ENCODE measurements around the gene CTNNA2.

The CTNNA2 gene

DNA sequence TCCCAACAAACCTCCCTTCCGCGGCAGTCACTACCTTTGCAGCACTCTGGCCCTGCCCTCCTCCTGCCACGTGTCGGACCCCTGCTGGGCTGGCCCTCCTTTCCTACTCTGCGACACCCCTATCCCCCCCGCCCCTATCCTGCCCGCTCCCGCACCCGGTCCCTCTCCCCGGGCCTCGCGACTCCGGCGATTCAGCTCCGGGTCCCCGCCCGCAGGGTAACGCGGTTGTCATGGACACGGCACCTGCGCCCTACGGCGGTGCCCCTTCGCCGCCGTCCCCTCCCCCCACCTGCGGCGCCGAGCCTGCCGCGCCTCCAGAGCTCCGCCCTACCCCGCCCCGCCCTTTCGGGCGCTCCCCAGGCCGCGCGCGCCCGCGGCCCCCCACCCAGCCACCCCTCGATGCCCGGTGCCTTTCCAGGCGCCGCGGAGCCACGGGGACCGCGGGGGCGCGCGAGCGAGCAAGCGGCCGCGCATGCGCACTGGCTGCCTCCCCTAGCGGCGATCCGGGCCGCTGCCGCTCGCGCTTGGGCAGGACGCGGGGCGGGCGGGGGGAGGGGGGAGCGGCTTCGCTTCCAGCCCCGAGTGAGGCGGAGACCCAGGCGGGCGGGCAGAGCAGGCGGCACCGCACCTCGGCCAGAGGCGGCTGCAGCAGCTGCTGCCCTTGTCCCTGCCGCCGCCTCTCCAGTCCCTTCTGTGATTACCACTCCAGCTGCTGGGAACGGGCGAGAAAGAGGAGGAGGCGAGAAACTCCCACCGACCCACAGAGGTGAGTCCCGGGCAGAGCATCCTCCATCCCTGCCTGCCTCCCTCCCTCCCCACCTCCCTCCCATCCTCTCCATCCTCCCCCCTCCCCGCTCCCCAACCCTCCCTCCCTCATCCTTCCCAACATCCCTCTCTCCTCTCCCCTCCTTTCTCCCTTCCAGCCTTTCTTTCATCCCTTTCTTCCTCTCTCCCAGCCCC, at the start of gene CTNNA2:
TSS of gene CTNNA2 (plus strand) at position 610 of the 960 bp plus-strand sequence.
- peak; percentile 95 for DNase-seq

DNA sequence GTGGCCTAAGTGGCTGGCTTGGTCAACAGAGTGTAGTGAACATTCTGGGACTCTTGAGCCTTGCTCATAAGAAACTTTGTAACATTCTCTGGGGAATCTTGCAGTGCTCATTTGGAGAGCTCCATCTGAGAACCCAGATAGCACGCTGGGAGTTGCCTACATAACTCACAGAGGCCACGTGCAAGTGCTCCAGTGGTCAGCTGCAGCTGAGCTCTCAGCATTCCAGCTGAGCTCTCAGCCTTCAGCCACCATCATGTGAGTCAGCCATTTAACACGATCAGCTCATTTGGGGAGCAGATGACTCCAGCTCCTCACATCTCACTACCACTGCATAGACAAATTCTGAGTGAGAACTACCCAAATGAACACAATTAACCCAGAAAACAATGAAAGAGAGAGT, 25.5 kb upstream of the CTNNA2 start:
- no peak for DNase-seq

DNA sequence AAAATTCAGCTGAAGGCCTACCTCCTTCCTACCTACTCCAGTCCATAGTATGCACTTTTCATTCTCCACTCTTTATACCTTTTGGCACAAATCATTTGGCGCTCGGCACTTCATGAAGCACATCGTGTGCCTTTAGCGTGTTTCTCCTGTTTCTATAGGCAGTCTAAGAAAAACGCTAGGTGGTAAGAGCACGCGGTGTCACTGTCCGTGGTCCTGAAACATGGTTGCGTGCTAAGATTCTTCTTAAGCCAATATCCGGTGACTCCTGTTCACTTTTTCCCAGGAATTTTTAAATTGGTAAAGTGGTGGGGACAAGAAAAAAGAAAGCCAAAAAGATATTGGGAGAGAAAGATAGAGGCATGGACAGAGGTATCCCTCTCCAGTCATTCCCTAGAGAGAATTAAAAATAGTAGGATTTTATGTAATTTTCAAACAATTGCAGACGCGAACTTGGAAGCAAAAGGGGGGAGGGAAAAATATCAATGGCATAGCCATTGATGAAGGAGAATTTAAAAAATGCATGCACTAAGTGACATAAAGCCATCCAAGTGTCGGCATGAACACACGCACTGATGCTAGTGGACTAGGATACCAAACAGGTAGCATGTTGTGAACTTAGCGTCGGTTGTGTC, 1.4 kb upstream of the CTNNA2 start:
- no peak for DNase-seq

DNA sequence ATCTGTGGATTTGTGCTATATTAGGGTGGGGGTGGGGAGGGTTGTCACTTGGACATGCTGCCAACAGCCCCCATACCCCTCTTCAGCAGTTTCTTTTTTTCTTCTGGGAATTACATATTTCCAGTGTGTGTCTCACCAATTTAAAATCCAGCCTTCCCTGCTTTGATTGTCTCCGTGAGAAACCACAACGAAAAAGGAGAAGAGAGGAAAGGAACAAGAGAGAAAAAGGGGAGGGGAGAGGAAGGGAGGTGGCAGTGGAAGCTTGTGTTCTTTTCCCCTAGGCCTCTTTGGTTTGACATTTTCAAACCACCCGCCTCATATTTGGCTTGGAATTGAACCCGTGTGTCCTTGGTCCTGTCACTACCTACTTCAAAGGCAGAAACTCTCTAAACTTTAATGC, 860 bp downstream of the CTNNA2 start:
- DNase-seq: peak; percentile 45

DNA sequence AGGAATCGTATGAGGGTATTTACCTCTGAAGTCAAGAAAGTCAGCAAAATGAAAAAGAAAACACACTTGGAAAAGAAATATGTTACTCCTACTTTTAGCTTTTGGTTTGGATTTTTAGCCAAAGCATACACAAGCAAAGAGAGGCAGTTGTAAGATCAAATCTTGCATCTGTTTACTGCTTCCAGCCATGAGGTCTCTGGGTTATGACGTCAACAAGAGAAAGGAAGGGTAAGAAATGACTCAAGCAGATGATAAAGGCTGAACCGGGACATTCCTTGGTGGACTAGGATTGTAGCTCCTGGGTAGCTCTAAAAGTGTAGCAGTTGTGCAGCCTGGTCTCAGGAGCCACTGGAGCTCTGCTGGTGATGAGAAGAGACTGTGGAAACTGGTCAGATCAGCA, 16.8 kb downstream of the CTNNA2 start:
- DNase-seq: no peak

DNA sequence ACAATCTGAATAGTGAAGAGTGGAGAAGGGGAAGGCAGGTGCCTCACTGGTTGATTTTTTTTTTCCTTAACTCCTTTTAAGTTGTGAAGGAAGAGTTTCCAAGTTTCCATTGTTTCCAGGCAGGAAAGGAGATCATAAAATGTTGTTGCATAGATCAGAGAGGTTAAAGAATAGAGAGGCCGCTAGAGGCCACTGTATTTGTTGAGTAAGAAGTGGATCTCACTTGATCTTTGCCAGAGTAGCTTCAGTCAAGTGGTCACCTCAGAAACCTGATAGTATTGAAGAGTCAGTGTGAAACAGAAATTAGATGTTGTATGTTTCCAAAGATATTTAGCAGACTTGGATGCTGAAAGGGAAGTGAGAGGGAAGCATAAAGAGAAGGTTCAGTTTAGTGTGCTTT, 17.6 kb downstream of the CTNNA2 start:
- peak; percentile 76 for DNase-seq

DNA sequence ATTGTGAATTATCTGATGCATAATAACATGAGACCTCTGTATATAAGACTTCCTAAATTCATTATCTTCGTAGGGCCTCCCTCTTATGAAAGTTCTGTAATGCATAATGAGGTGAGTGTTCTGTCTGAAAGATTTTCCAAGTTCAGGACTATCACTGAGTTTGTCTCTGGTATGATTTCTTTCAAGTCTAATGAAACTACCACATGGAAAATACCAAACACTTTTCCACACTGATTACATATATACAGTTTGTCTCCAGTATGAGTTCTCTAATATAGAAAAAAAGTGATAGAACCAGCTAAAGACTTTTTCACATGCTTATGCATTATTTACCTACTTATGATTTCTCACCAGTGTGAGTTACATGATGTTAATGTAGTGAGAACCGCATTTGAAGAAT, 34.7 kb downstream of the CTNNA2 start:
- DNase-seq: no peak

DNA sequence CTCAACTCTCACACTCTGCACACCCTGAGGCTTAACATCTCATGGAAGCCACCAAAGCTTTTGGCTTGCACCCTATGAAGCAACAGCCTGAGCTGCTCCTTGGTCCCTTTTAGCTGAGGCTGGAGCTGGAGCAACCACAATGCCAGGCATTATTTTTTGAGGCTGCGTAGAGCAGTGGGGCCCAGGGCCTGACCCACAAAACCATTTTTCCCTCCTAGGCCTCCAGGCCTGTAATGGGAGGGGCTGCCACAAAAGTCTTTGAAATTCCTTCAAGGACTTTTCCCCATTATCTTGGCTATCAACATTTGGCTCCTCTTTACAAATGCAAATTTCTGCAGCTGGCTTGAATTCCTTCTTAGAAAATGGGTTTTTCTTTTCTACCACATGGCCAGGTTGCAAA, 39.8 kb downstream of the CTNNA2 start:
- no peak for DNase-seq

DNA sequence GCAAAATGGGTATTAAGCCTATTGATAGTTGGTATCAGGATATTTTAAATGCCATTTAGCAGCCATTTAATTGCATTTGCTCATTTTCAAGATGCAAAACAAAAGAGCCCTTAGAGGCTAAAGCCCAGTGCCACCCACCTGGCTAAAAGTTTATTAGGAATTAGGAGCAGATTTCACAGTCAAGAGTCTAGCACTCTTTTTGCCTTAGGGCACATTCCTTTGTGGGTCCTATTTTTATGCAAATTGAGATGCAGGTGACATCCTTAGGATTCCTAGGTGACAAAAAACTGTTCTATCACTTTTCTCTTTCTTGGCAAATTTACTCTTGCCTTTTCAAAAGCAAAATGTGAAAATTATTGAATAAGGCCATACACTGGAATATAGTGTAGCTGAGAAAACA, 42.0 kb downstream of the CTNNA2 start:
- no peak for DNase-seq

DNA sequence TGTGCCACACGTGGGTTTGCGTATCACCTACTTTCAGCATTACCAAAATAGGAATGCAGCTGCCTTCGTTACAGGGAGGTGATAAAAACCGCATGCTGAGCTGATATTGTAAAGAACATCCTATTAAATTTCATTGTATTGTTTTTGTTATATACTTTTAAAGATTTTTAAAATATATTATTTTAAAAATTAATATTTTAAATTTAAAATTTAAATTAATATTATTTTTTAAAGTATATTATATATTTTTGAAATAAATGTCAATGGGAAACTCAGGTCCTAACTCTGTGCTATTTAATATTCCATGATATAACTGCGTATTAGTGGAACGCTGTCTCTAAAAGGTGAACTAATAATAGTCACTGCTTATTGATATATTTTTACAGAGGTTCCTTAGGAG, 51.2 kb downstream of the CTNNA2 start:
- DNase-seq: no peak

DNA sequence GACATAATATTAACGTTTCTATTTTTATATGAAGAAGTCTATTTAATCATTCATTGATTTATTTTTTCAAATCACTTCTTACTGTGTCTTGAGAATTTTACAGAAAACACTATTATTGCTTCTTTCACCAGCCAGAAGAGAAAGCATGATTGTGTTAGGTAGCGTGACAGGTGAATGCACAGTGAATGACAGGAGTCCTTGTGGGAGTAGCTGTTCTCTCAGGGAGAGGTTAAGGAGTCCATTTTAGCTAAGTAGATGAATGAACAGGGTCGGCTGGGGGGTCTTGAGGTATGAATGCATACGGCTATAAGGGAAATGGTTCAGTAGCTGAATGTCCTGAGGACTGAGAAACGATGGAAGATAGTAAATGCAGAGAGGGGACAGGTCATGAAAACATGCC, 56.2 kb downstream of the CTNNA2 start:
- no peak for DNase-seq

DNA sequence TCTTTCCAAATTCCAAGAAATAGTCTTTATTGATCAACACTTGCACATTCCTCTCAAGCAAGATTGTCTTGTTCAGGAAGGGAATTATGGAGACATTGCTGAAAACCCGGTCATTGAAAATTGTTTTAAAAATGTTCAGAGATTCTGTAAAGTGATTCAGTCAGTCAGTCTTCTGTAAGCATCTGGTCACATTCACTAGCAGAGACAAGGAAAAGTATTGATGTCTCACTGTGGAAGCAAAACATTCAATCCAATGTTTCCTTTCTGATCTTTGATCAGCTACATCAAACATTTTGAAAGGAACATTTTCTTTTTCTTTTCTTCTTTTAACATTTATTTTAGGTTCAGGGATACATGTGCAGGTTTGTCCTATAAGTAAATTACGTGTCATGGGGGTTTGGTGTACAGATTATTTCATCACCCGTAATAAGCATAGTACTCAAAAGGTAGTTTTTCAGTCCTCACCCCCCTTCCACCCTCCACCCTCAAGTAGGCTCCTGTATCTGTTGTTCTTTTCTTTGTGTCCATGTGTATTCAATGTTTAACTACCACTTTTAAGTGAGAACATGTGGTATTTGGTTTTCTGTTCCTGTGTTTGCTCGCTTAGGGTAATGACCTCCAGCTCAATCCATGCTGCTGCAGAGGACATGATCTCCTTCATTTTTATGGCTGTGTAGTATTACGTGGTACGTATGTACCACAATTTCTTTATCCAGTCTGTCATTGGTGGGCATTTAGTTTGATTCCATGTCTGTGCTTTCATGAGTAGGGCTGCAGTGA, 61.2 kb downstream of the CTNNA2 start:
- DNase-seq: peak; percentile 87

DNA sequence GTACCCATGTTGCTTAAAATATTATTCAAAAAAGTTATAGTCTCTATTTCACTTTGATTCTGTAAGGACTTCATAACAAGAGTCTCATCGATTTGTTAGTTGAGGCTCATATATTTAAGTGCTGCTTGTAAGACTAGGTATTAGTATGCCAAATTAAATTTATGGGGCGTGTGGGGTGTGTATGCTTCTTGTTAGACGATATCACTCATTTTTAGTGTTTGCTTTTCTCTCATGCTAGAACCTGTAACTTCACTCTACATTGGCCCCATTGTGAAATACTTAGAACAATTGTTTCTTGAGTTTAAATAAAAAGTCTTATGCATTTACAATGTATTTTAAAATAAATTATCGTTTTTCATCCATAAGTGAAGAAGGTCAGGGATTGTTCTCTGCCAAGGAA, 63.6 kb downstream of the CTNNA2 start:
- DNase-seq: peak; percentile 76

DNA sequence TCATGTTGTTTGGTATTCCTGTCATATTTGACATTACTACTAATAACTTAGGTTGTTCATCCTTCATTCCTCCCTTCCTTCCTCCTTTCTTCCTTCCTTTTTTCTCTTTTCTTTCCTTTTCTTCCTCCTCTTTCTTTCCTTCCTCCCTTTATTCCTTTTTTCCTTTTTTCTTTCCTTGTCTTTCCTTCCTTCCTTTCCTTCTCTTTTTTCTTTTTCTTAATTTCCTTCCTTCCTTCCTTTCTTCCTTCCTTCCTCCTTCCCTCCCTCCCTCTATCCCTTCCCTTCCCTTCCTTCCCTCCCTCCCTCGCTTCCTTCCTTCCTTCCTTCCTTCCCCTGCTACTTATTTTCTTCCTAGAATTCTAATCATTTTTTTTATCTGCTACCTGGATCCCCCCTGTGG, 66.1 kb downstream of the CTNNA2 start:
- DNase-seq: no peak

DNA sequence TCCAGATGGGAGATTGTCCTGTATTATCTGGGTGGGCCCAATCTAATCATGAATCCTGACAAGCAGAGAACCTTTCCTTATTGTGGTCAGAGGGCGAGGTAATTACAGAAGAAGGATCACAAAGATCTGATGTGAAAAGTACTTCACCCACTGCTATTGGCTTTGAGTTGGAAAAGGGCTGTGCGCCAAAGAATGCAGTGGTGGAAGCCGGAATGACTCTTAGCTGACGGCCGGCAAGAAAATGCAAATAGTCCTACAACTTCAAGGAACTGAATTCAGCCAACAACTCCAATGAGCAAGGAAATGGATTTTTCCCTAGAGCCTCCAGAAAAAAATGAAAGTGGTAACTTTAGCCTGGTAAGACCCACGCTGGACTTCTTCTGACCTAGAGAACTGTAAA, 67.3 kb downstream of the CTNNA2 start:
- no peak for DNase-seq

DNA sequence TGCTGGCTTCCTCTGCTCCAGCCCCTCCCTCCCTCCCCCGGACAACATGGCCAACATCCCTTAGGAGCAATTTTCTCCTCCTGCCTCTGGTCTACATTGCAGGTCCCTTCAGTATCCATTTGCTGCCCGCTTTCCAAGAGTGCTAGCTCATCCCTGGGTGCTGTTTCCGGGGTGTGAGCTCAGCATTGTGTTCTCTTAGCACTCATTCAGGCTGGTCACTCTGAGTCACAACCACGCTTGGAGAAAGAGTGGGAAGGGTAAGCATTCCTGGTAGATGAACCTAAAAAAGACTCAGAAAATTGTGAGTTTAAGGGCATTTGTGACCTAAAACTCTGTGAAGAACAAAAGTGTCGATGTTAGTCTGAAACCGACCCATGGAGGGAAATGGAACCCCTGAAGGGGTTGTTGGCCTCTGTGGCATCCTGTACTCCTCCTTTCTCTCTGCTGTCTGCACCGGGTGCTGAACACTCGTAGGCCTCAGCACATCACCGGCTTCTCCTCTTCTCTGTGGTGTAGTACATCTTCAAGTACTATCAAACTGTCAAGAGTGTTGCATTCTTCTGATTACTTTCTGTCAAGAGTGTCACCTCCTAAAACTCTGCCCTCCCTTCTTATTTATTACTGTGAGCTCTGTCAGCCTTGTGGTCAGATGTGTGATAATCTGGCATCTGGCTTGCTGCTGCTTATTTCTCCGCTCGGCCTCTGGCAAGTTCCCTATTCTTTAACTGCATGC, 73.0 kb downstream of the CTNNA2 start:
- DNase-seq: peak; percentile 49

DNA sequence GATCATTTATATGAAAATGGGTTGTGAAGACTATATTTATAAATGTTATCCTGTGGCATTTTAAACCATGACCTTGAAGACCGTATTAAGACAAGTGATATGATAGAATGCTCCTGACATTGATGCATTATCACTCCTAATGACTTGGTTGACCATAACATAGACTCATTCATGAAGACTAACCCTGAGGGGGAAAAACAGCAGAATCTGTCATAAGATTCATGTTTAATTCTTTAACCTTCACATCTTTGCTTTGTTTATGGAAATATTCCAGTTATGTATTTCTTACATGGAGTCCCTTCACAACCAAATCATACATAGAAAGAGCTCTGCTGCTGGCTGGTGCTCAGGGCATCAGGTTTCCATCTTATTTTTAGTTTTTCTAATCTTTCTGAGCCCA, 78.4 kb downstream of the CTNNA2 start:
- no peak for DNase-seq

DNA sequence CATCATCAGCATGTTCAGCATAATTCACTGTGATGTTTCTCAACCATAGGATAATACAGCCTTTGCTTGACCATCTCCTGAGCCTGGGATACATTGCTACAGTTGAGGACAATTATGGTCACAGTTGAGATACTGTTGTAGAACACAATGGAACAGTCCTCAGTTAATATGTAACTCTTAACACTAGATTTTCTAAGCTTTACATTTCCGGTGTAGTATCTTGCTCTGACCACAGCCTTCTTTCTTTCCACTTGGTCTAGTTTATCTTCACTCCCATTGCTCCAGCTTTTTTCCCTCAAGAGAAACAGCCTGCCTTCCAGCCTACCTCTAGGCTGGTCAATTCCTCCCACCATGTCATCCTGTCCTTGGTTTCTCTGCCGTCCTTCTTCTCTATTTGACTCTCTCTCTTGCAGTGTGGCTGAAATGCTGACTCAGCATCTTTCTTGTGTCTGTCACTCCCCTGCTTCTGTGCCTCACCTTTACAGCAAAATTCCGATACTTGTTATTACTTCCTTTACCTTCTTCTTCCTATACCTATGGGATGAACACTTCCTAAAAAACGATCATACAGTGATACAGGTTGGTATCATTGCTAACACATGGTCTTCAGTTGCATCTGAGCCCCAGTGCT, 80.5 kb downstream of the CTNNA2 start:
- no peak for DNase-seq

DNA sequence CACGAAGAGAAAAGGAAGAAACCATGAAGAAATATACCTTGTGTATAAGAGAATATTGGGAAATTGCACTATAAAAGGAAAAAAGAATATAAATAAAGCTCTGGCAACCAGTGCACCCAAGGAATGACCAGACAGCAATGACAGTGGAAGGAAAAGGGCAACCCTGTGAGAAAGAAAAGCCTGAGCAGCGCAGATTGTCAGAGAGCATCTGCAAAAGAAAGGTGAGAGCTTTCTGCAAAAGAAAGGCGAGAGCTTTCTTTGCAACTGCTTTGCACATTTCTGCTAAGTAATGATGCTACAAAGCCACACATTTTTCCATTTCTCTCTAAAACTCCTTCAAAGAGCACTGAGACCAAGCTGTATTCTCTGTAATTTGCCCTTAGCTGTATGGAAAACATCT, 83.6 kb downstream of the CTNNA2 start:
- DNase-seq: no peak

DNA sequence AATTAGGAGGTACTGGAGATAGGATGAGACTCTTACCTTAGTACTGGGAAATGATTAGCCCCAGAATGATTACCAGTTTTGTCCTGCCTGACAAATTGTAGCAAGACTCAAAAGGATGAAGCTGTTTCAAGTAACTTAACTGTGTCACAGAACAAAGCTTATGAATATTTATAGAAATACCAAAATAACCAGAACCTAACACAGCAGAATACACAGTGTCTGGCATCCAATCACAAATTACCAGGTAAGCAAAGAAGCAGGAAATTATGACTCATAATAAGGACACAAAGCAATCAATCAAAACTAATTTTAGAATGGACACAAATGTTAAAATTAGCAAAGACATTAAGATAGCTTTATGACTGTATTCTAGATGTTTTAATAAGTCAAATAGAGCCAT, 91.9 kb downstream of the CTNNA2 start:
- DNase-seq: no peak

DNA sequence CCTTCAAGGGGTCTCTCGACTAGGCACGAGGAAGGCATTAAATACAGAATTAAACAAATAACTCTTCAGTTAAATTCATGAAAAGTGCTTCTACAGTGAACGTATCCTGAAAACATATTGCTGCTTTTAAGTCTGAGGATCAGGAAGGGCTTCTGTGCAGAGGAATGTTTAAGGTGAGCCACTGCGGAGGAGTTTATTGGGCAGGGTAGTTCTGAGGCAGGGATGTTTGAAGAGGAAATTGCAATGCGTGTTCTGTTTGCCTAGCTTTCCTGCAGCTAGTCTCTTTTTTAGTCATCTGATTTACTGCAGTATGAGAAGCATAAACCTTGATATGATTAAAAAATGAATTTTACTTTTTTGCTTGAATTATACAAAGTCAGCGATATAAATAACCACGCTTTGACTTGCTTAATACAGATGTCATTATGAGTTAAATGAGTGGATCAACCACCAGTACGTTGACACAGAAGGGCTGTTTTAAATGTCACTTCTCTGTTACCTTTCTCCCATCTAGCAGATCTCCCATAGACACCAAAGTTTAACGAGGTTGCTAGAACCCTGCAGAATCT, 98.7 kb downstream of the CTNNA2 start:
- DNase-seq: no peak

DNA sequence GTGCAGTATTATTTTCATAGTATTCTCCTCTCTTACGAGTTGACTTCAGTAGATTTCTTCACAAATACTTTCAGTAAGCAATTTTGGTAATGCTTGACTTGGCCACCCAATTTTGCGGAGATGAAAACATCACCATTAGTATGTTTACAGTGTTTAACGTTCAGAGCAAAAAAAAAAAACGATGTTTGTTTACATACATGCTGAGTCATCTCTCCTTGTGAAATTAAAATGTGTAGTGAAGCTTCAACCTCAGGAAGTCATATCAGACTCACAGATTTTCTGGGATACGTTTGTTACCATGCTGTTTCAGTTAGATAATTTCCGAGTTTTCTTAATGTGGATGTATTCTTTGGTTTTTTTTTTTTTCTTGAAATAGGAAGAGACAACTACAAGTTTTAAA, 100.1 kb downstream of the CTNNA2 start:
- peak; percentile 49 for DNase-seq
